ENCODE data around the gene KDM5B.

GRCh38 chr1:202786804-202787203 is 21.4 kb downstream of the KDM5B start:
- TF ChIP-seq CTCF (IDR thresholded peaks at IDR 0.05), result no peak
- TF ChIP-seq POLR2A (IDR thresholded peaks at IDR 0.05), result no peak

All from uterus (tissue), 2 donors.